H1 (cell line): ENCODE results near the gene TUT1. TPM values are rescaled to one million over a fixed set of nuclear protein-coding genes. Genes with fewer than 3 reads are reported as not detected.

ENCODE experiments used
- CTBP2 ChIP-seq: IDR thresholded peaks from 2 replicates; pipeline ENCODE4 v1.7.0; 2011; ENCODE audit warnings: borderline replicate concordance, mild to moderate bottlenecking, moderate library complexity, mixed read lengths, low read length; ENCODE audit not compliant: insufficient read depth, insufficient read length
- KDM5A ChIP-seq: fragments of 200-600 bp; IDR thresholded peaks from 2 replicates; pipeline ENCODE4 v1.7.1; 2012; ENCODE audit warnings: mild to moderate bottlenecking, low read length, inconsistent platforms, mixed read lengths
- POU5F1 ChIP-seq: IDR thresholded peaks from 2 replicates; pipeline ENCODE4 v1.6.1; 2011; ENCODE audit warnings: low read depth, mild to moderate bottlenecking, low read length, moderate library complexity
- polyA plus RNA-seq, 7 experiments: library from polyadenylated mRNA; depleted of rRNA in 3 of 7; stranded (reverse) in 5 of 7; unstranded in 2 of 7; fragments of >200 nt in 5 of 7; fragments of 200-250 nt in 2 of 7; gene quantifications; 1 replicate in 5 of 7; 2 replicates in 1 of 7; 4 replicates in 1 of 7; pipeline versions ENCODE4 v1.2.1 to v1.2.3, GENCODE V29; 2011 to 2013; ENCODE audit warnings: missing spikeins in 2 of 7, mixed read lengths in 2 of 7
- total RNA-seq: library from RNA; stranded (reverse); fragmentation: NEBNext Ultra II Directional; extraction: Animal tissue kit (Norgen Biotek cat#: 25700); gene quantifications from 2 replicates; pipeline ENCODE4 v1.2.1, GENCODE V29; 2021
- TF ChIP-seq, protein P1 (sequence below): IDR thresholded peaks from 2 replicates; pipeline ENCODE4 v1.6.1; 2011; ENCODE audit warnings: low read depth, mild to moderate bottlenecking, low read length; ENCODE audit not compliant: insufficient read depth

The TUT1 gene
- total and polyA plus RNA-seq, 2 of the 8 experiments (the other 6 are each of a cell fraction or from before 2014, with no cell fraction given), result 17.8 to 24.6 TPM

DNA sequence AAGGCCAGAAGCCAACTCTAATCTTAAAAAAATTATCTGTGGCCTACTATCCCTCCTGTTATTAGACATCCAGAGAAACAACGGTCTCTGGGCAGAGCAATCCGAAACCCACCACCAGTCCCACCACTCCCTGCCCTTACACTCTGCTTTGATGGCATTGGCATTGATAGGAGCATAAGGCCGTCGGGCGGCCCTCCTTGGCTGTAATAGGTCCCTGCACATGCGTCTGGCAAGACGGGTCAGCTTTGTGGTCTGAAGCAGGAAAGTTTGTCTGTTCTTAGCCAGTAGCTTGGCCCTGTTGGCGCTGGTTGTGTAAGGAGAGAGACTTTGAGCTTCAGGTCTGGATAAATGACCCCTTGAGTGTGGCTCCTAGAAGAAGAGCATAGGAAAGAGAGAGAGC lies 3.8 kb upstream of the TUT1 start (continued):
- TF ChIP-seq POU5F1 (no peak), CTBP2 (no peak), KDM5A (no peak)
- TF ChIP-seq, protein P1, sequence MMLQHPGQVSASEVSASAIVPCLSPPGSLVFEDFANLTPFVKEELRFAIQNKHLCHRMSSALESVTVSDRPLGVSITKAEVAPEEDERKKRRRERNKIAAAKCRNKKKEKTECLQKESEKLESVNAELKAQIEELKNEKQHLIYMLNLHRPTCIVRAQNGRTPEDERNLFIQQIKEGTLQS, result no peak
